ENCODE results near the gene IRF2BP1.

Gene IRF2BP1

GRCh38 chr19:45860359-45861259 lies 25.3 kb downstream of the IRF2BP1 start:
- DNase-seq: no peak

GRCh38 chr19:45854167-45854778 lies 31.7 kb downstream of the IRF2BP1 start:
- DNase-seq: no peak

GRCh38 chr19:45852983-45853382 lies 33.0 kb downstream of the IRF2BP1 start:
- DNase-seq: no peak

GRCh38 chr19:45852145-45852750 lies 33.7 kb downstream of the IRF2BP1 start:
- DNase-seq: no peak

- DNase-seq: no peak
Measured at GRCh38 chr19:45848922-45849321, 37.0 kb downstream of the IRF2BP1 start.

- DNase-seq: no peak
Measured at GRCh38 chr19:45847663-45848062, 38.3 kb downstream of the IRF2BP1 start.

- DNase-seq: no peak
Measured at GRCh38 chr19:45842198-45842597, 43.7 kb downstream of the IRF2BP1 start.

GRCh38 chr19:45834970-45835369 lies 51.0 kb downstream of the IRF2BP1 start:
- DNase-seq: no peak
